SK-N-SH (cell line): ENCODE data around the gene ASIC2.

ENCODE experiments used
- CTCF ChIP-seq: fragments of 200-600 bp; sonication (generic); IDR thresholded peaks from 2 replicates; pipeline ENCODE4 v1.6.1; 2017; ENCODE audit warnings: antibody characterized with exemption, mild to moderate bottlenecking, moderate library complexity
- EP300 ChIP-seq, 2 experiments: IDR thresholded peaks; 2 replicates each; pipeline versions ENCODE4 v1.4.0 to v1.6.1; 2012; ENCODE audit warnings: borderline replicate concordance in 1 of 2, low read depth in 1 of 2, low read length in 1 of 2
- EZH2phosphoT487 ChIP-seq: fragments of 200-600 bp; sonication (generic); IDR thresholded peaks from 2 replicates; pipeline ENCODE4 v1.6.1; 2017; ENCODE audit warnings: low read depth, mixed run types, mild to moderate bottlenecking, antibody characterized with exemption, moderate library complexity, borderline replicate concordance
- FOXM1 ChIP-seq: IDR thresholded peaks from 2 replicates; pipeline ENCODE4 v1.4.0; 2012; ENCODE audit warnings: low read depth, mild to moderate bottlenecking
- NFIC ChIP-seq: IDR thresholded peaks from 2 replicates; pipeline ENCODE4 v1.4.0; 2012; ENCODE audit warnings: borderline replicate concordance
- POLR2AphosphoS5 ChIP-seq: IDR thresholded peaks from 2 replicates; pipeline ENCODE4 v1.6.1; 2012; ENCODE audit warnings: low read depth, low read length
- RAD21 ChIP-seq: IDR thresholded peaks from 2 replicates; pipeline ENCODE4 v1.6.1; 2012; ENCODE audit warnings: mild to moderate bottlenecking, low read length
- RXRA ChIP-seq: IDR thresholded peaks from 2 replicates; pipeline ENCODE4 v1.4.0; 2012; ENCODE audit warnings: low read depth, mild to moderate bottlenecking, borderline replicate concordance
- SIN3A ChIP-seq: IDR thresholded peaks from 2 replicates; pipeline ENCODE4 v1.6.1; 2012; ENCODE audit warnings: low read depth, mild to moderate bottlenecking, low read length, moderate library complexity, borderline replicate concordance
- TAF1 ChIP-seq: IDR thresholded peaks from 2 replicates; pipeline ENCODE4 v1.6.1; 2012; ENCODE audit warnings: low read depth, mild to moderate bottlenecking, low read length, moderate library complexity, borderline replicate concordance
- USF1 ChIP-seq: IDR thresholded peaks from 2 replicates; pipeline ENCODE4 v1.4.0; 2012; ENCODE audit warnings: low read depth, borderline replicate concordance
- TF ChIP-seq, protein P1 (sequence below): fragments of 150-350 bp; IDR thresholded peaks from 2 replicates; pipeline ENCODE4 v1.6.1; 2017; ENCODE audit warnings: antibody characterized with exemption, low read length, low read depth, borderline replicate concordance
- TF ChIP-seq, protein P2 (sequence below): IDR thresholded peaks from 2 replicates; pipeline ENCODE4 v1.6.1; 2012; ENCODE audit warnings: mild to moderate bottlenecking, low read depth, low read length, moderate library complexity

- no peak for TF ChIP-seq CTCF
- TF ChIP-seq SIN3A, result no peak
- no peak for TF ChIP-seq FOXM1
- TF ChIP-seq EZH2phosphoT487, result no peak
- TF ChIP-seq TAF1, result no peak
- TF ChIP-seq RXRA, result no peak
- no peak for TF ChIP-seq EP300 (IDR thresholded peaks at IDR 0.05; ENCODE audit: borderline replicate concordance in 1 of 2, low read depth in 1 of 2, low read length in 1 of 2)
- TF ChIP-seq NFIC, result no peak
- TF ChIP-seq RAD21, result no peak
- TF ChIP-seq, protein P1, sequence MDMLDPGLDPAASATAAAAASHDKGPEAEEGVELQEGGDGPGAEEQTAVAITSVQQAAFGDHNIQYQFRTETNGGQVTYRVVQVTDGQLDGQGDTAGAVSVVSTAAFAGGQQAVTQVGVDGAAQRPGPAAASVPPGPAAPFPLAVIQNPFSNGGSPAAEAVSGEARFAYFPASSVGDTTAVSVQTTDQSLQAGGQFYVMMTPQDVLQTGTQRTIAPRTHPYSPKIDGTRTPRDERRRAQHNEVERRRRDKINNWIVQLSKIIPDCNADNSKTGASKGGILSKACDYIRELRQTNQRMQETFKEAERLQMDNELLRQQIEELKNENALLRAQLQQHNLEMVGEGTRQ, result no peak
- no peak for TF ChIP-seq USF1
- TF ChIP-seq POLR2AphosphoS5, result no peak
- TF ChIP-seq, protein P2, sequence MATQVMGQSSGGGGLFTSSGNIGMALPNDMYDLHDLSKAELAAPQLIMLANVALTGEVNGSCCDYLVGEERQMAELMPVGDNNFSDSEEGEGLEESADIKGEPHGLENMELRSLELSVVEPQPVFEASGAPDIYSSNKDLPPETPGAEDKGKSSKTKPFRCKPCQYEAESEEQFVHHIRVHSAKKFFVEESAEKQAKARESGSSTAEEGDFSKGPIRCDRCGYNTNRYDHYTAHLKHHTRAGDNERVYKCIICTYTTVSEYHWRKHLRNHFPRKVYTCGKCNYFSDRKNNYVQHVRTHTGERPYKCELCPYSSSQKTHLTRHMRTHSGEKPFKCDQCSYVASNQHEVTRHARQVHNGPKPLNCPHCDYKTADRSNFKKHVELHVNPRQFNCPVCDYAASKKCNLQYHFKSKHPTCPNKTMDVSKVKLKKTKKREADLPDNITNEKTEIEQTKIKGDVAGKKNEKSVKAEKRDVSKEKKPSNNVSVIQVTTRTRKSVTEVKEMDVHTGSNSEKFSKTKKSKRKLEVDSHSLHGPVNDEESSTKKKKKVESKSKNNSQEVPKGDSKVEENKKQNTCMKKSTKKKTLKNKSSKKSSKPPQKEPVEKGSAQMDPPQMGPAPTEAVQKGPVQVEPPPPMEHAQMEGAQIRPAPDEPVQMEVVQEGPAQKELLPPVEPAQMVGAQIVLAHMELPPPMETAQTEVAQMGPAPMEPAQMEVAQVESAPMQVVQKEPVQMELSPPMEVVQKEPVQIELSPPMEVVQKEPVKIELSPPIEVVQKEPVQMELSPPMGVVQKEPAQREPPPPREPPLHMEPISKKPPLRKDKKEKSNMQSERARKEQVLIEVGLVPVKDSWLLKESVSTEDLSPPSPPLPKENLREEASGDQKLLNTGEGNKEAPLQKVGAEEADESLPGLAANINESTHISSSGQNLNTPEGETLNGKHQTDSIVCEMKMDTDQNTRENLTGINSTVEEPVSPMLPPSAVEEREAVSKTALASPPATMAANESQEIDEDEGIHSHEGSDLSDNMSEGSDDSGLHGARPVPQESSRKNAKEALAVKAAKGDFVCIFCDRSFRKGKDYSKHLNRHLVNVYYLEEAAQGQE, result no peak
These were observed 64.1 kb downstream of the ASIC2 start for GRCh38 chr17:33229028-33229427.
